ENCODE measurements around the gene TTLL11. TPM values are rescaled to one million over a fixed set of nuclear protein-coding genes. Genes with fewer than 3 reads are reported as not detected.

TTLL11 gene
- total RNA-seq, 2 experiments from 2014 or later = 3.3 to 6.9 TPM

DNA sequence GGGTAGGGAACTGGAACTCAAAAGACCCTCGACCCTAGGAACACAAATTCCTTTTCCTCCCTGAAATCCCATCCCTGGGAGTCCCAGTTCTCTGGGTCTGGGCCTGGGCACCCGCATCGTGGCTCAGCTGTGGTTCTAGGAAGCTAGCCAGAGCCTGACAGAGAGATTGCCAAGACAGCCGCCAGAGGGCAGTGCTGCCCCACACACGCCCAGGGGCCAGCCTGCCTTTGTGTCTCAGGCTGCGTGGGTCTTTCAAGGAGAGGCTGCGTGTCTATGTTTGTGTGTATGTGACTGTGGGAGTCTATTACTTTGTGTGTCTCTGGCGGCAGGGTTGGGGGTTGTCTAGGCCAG is 32.0 kb upstream of the TTLL11 start:
- intact Hi-C loops (cut with micrococcal nuclease; ENCODE audit: unreplicated experiment) = loop anchor here (1.0 kb wide), 1 partner anchor 225 kb away; no protein-coding TSS in a partner anchor
- H3K79me2 ChIP-seq (ENCODE audit: insufficient read depth, low read depth, low read length) = no peaks in the 10 kb centered on the region
- no peaks in the 10 kb centered on the region for H4K20me1 ChIP-seq (ENCODE audit: insufficient read depth, low read length)
- peaks cover 5% of the 10 kb centered on the region for H3K4me1 ChIP-seq (ENCODE audit: insufficient read depth, low read length, poor library complexity, severe bottlenecking)
- no peak overlapping the region for H3K4me2 ChIP-seq (ENCODE audit: low read length)
- no peaks in the 10 kb centered on the region for H3K9me2 ChIP-seq (ENCODE audit: insufficient read depth, low read length)
- peak; percentile 74 for DNase-seq (ENCODE audit: low spot score)
- ChIA-PET CTCF (ENCODE audit: unreplicated experiment) (interaction anchor here (0.6 to 2.5 kb wide), 7 partner anchors 24 to 228 kb away, joined by 3 to 26 read pairs (median 3); partner anchors contain the start of genes MRRF, NDUFA8 and RBM18), POLR2A (interaction anchor here (0.9 to 1.6 kb wide), 2 partner anchors 23 to 226 kb away, joined by 3 to 5 read pairs; no protein-coding TSS in a partner anchor)
- no peak overlapping the region for H3K4me3 ChIP-seq (ENCODE audit: low read depth, low read length, poor library complexity, severe bottlenecking)
- H2AFZ ChIP-seq (ENCODE audit: low read length) = no peak overlapping the region
- no peaks in the 10 kb centered on the region for H3K36me3 ChIP-seq (ENCODE audit: insufficient read depth, low read length)
- H3K9me3 ChIP-seq (ENCODE audit: low read length) = no peaks in the 10 kb centered on the region
- H3K27ac ChIP-seq (ENCODE audit: low read depth, low read length, poor library complexity, severe bottlenecking) = no peak overlapping the region
- no TSS peak for BruUV-seq (replicated peaks)
- TF ChIP-seq EZH2phosphoT487 (IDR thresholded peaks at IDR 0.05; ENCODE audit: borderline replicate concordance, low read depth, low read length) (no peak), CTCF (conservative IDR thresholded peaks at IDR 0.05; ENCODE audit: low read length) (peak; percentile 92)

GRCh38 chr9:122124528-122124927 is 31.4 kb upstream of the TTLL11 start:
- H3K79me2 ChIP-seq (ENCODE audit: insufficient read depth, low read depth, low read length) = no peaks in the 10 kb centered on the region
- no peaks in the 10 kb centered on the region for H3K36me3 ChIP-seq (ENCODE audit: insufficient read depth, low read length)
- TF ChIP-seq EZH2phosphoT487 (IDR thresholded peaks at IDR 0.05; ENCODE audit: borderline replicate concordance, low read depth, low read length) (no peak), CTCF (conservative IDR thresholded peaks at IDR 0.05; ENCODE audit: low read length) (no peak)
- no TSS peak for BruUV-seq (replicated peaks)
- H3K9me2 ChIP-seq (ENCODE audit: insufficient read depth, low read length) = no peaks in the 10 kb centered on the region
- no peak overlapping the region for H3K27ac ChIP-seq (ENCODE audit: low read depth, low read length, poor library complexity, severe bottlenecking)
- CTCF ChIA-PET (ENCODE audit: unreplicated experiment) = interaction anchor here (0.6 to 2.5 kb wide), 7 partner anchors 23 to 229 kb away, joined by 3 to 26 read pairs (median 3); partner anchors contain the start of genes MRRF, NDUFA8 and RBM18
- H3K4me1 ChIP-seq (ENCODE audit: insufficient read depth, low read length, poor library complexity, severe bottlenecking) = peaks cover 5% of the 10 kb centered on the region
- H4K20me1 ChIP-seq (ENCODE audit: insufficient read depth, low read length) = no peaks in the 10 kb centered on the region
- no peak overlapping the region for H2AFZ ChIP-seq (ENCODE audit: low read length)
- no peak overlapping the region for H3K4me3 ChIP-seq (ENCODE audit: low read depth, low read length, poor library complexity, severe bottlenecking)
- H3K4me2 ChIP-seq (ENCODE audit: low read length) = no peak overlapping the region
- POLR2A ChIA-PET = interaction anchor here (0.9 to 1.6 kb wide), 2 partner anchors 23 to 227 kb away, joined by 3 to 5 read pairs; no protein-coding TSS in a partner anchor
- DNase-seq (ENCODE audit: low spot score) = no peak
- no peaks in the 10 kb centered on the region for H3K9me3 ChIP-seq (ENCODE audit: low read length)
- intact Hi-C loops (cut with micrococcal nuclease; ENCODE audit: unreplicated experiment) = loop anchor here (5.0 kb wide), 1 partner anchor 328 kb away; no protein-coding TSS in a partner anchor

- Histone ChIP-seq H3K27ac (ENCODE audit: low read depth, low read length, poor library complexity, severe bottlenecking) (no peak overlapping the region), H3K4me1 (ENCODE audit: insufficient read depth, low read length, poor library complexity, severe bottlenecking) (peaks cover 5% of the 10 kb centered on the region), H3K79me2 (ENCODE audit: insufficient read depth, low read depth, low read length) (no peaks in the 10 kb centered on the region), H2AFZ (ENCODE audit: low read length) (no peak overlapping the region), H3K9me3 (ENCODE audit: low read length) (no peaks in the 10 kb centered on the region), H4K20me1 (ENCODE audit: insufficient read depth, low read length) (no peaks in the 10 kb centered on the region), H3K4me2 (ENCODE audit: low read length) (no peak overlapping the region), H3K36me3 (ENCODE audit: insufficient read depth, low read length) (no peaks in the 10 kb centered on the region), H3K9me2 (ENCODE audit: insufficient read depth, low read length) (no peaks in the 10 kb centered on the region), H3K4me3 (ENCODE audit: low read depth, low read length, poor library complexity, severe bottlenecking) (no peak overlapping the region)
- no peak for DNase-seq (ENCODE audit: low spot score)
- intact Hi-C loops (cut with micrococcal nuclease; ENCODE audit: unreplicated experiment) = loop anchor here (5.0 kb wide), 1 partner anchor 328 kb away; no protein-coding TSS in a partner anchor
- no TSS peak for BruUV-seq (replicated peaks)
- CTCF ChIA-PET (ENCODE audit: unreplicated experiment) = interaction anchor here (1.5 to 2.5 kb wide), 3 partner anchors 25 to 226 kb away, joined by 7 to 26 read pairs (median 10); no protein-coding TSS in a partner anchor
- POLR2A ChIA-PET = interaction anchor here (1.6 kb wide), 1 partner anchor 227 kb away, joined by 5 read pairs; no protein-coding TSS in a partner anchor
- TF ChIP-seq CTCF (conservative IDR thresholded peaks at IDR 0.05; ENCODE audit: low read length) (no peak), EZH2phosphoT487 (IDR thresholded peaks at IDR 0.05; ENCODE audit: borderline replicate concordance, low read depth, low read length) (no peak)
Measured at GRCh38 chr9:122124048-122124447, 30.9 kb upstream of the TTLL11 start.
